WTC11 (cell line): Measurements from ENCODE around the gene GLI2. TPM values are rescaled to one million over a fixed set of nuclear protein-coding genes. Genes with fewer than 3 reads are reported as not detected.
A peak's percentile ranks its signal among the peaks of the same experiment; 100 is the strongest.

Source experiments
- ATAC-seq: fragments of 200-7000 bp; cut with Tn5 transposase; 2 replicates; pipeline ENCODE4 v1.10.0; 2021; ENCODE audit warnings: mild to moderate bottlenecking, moderate library complexity
- CTCF ChIA-PET: fragments of 300-600 bp; sonication (Branson Sonifier 250); formaldehyde crosslinking; loops from one replicate; lab custom pipeline; 2021; ENCODE audit warnings: antibody characterized with exemption; lab: Charles Lee
- POLR2A ChIA-PET: fragments of 350-600 bp; sonication (Branson Sonifier 250); formaldehyde crosslinking; loops from one replicate; lab custom pipeline; 2021; ENCODE audit warnings: antibody characterized with exemption; lab: Charles Lee
- DNase-seq: peaks from one replicate; pipeline ENCODE4 v3.0.0; 2021; ENCODE audit warnings: low spot score
- H3K27ac Mint-ChIP-seq: 2 replicates; pipeline ENCODE4 v1.8.0; 2021; ENCODE audit warnings: mixed read lengths
- H3K27me3 Mint-ChIP-seq: 2 replicates; pipeline ENCODE4 v1.8.0; 2021; ENCODE audit warnings: low read depth, mild to moderate bottlenecking, moderate library complexity, mixed read lengths
- H3K36me3 Mint-ChIP-seq: 2 replicates; pipeline ENCODE4 v1.8.0; 2021; ENCODE audit warnings: mixed read lengths
- H3K4me1 Mint-ChIP-seq: 2 replicates; pipeline ENCODE4 v1.8.0; 2022; ENCODE audit warnings: mixed read lengths
- H3K4me3 Mint-ChIP-seq: 2 replicates; pipeline ENCODE4 v1.8.0; 2021; ENCODE audit warnings: mild to moderate bottlenecking, moderate library complexity, mixed read lengths
- H3K9me3 Mint-ChIP-seq: 2 replicates; pipeline ENCODE4 v1.8.0; 2021; ENCODE audit warnings: mixed read lengths
- ATF2 ChIP-seq: sonication (generic); formaldehyde crosslinking; IDR thresholded peaks from 2 replicates; pipeline ENCODE4 v1.8.1; 2022; ENCODE audit warnings: low read depth, missing genetic modification reagents, borderline replicate concordance
- ATF3 ChIP-seq: sonication (generic); formaldehyde crosslinking; conservative IDR thresholded peaks from 2 replicates; pipeline ENCODE4 v1.8.1; 2022; ENCODE audit warnings: mild to moderate bottlenecking, missing genetic modification reagents
- CBFB ChIP-seq: sonication (generic); formaldehyde crosslinking; IDR thresholded peaks from 2 replicates; pipeline ENCODE4 v1.8.1; 2022; ENCODE audit warnings: mild to moderate bottlenecking, low read depth, missing genetic modification reagents
- E2F4 ChIP-seq: sonication (generic); formaldehyde crosslinking; IDR thresholded peaks from 2 replicates; pipeline ENCODE4 v1.8.1; 2022; ENCODE audit warnings: low read depth, mild to moderate bottlenecking, moderate library complexity, missing genetic modification reagents, borderline replicate concordance
- GRHL2 ChIP-seq: fragments of 250-450 bp; sonication (Bioruptor Pico); IDR thresholded peaks from 2 replicates; pipeline ENCODE4 v1.8.0; 2022; ENCODE audit warnings: mild to moderate bottlenecking, moderate library complexity; ENCODE audit not compliant: insufficient replicate concordance, severe bottlenecking
- GTF2I ChIP-seq: fragments of 250-450 bp; sonication (Bioruptor Pico); conservative IDR thresholded peaks from 2 replicates; pipeline ENCODE4 v1.4.0; 2021; ENCODE audit warnings: mild to moderate bottlenecking
- IRF1 ChIP-seq: sonication (generic); formaldehyde crosslinking; IDR thresholded peaks from 2 replicates; pipeline ENCODE4 v1.8.0; 2023; ENCODE audit warnings: missing genetic modification reagents
- IRF2 ChIP-seq: sonication (generic); formaldehyde crosslinking; IDR thresholded peaks from 2 replicates; pipeline ENCODE4 v1.8.0; 2022; ENCODE audit warnings: low read depth, missing genetic modification reagents, borderline replicate concordance
- MYBL2 ChIP-seq: sonication (generic); formaldehyde crosslinking; IDR thresholded peaks from 2 replicates; pipeline ENCODE4 v1.8.1; 2023; ENCODE audit warnings: mild to moderate bottlenecking, moderate library complexity, missing genetic modification reagents
- RORB ChIP-seq: fragments of 250-450 bp; sonication (Bioruptor Pico); IDR thresholded peaks from 2 replicates; pipeline ENCODE4 v1.9.0; 2021; ENCODE audit warnings: mild to moderate bottlenecking
- SMAD3 ChIP-seq: sonication (generic); formaldehyde crosslinking; IDR thresholded peaks from 2 replicates; pipeline ENCODE4 v1.8.0; 2022; ENCODE audit warnings: missing genetic modification reagents, mild to moderate bottlenecking, borderline replicate concordance
- TCF7 ChIP-seq: sonication (generic); formaldehyde crosslinking; IDR thresholded peaks from 2 replicates; pipeline ENCODE4 v1.8.0; 2022; ENCODE audit warnings: mild to moderate bottlenecking, low read depth, missing genetic modification reagents, moderate library complexity
- TEAD1 ChIP-seq: sonication (generic); formaldehyde crosslinking; IDR thresholded peaks from 2 replicates; pipeline ENCODE4 v1.8.0; 2022; ENCODE audit warnings: mild to moderate bottlenecking, missing genetic modification reagents
- TEAD4 ChIP-seq: sonication (generic); formaldehyde crosslinking; IDR thresholded peaks from 2 replicates; pipeline ENCODE4 v1.8.0; 2022; ENCODE audit warnings: mild to moderate bottlenecking, missing genetic modification reagents
- TP53 ChIP-seq: sonication (generic); formaldehyde crosslinking; IDR thresholded peaks from 2 replicates; pipeline ENCODE4 v1.8.1; 2023; ENCODE audit warnings: mild to moderate bottlenecking, missing genetic modification reagents
- USF1 ChIP-seq: sonication (generic); formaldehyde crosslinking; IDR thresholded peaks from 2 replicates; pipeline ENCODE4 v1.8.0; 2022; ENCODE audit warnings: mild to moderate bottlenecking, missing genetic modification reagents
- ZNF121 ChIP-seq: sonication (generic); formaldehyde crosslinking; IDR thresholded peaks from 2 replicates; pipeline ENCODE4 v1.8.0; 2023; ENCODE audit warnings: missing genetic modification reagents
- ZNF138 ChIP-seq: sonication (generic); formaldehyde crosslinking; conservative IDR thresholded peaks from 2 replicates; pipeline ENCODE4 v1.8.1; 2022; ENCODE audit warnings: mild to moderate bottlenecking, moderate library complexity, missing genetic modification reagents
- ZNF416 ChIP-seq: fragments of 250-450 bp; sonication (Bioruptor Pico); IDR thresholded peaks from 2 replicates; pipeline ENCODE4 v1.9.0; 2021; ENCODE audit warnings: mild to moderate bottlenecking, inconsistent platforms
- ZNF512 ChIP-seq: sonication (generic); formaldehyde crosslinking; IDR thresholded peaks from 2 replicates; pipeline ENCODE4 v1.8.1; 2022; ENCODE audit warnings: missing genetic modification reagents, borderline replicate concordance
- ZNF532 ChIP-seq: fragments of 250-450 bp; sonication (Bioruptor Pico); IDR thresholded peaks from 2 replicates; pipeline ENCODE4 v1.9.0; 2021; ENCODE audit warnings: mild to moderate bottlenecking, borderline replicate concordance
- ZSCAN18 ChIP-seq: fragments of 250-450 bp; sonication (Bioruptor Pico); IDR thresholded peaks from 2 replicates; pipeline ENCODE4 v2.1.2; 2022; ENCODE audit warnings: mild to moderate bottlenecking, moderate library complexity
- total RNA-seq: library from RNA; stranded (reverse); gene quantifications from 3 replicates; pipeline ENCODE4 v1.2.3, GENCODE V29; 2021

GLI2 gene
- total RNA-seq, 1 experiment from 2014 or later, result 60.9 TPM

- TF ChIP-seq ZNF532 (CRISPR knock-in tag), result no peak
- TF ChIP-seq ZNF121, result no peak
- TF ChIP-seq MYBL2 (CRISPR knock-in tag), result no peak
- no peak for TF ChIP-seq SMAD3
- no peak for TF ChIP-seq ATF3 (CRISPR knock-in tag)
- no peak for TF ChIP-seq ATF2 (CRISPR knock-in tag)
- no peak for TF ChIP-seq E2F4 (CRISPR knock-in tag)
- no peak for TF ChIP-seq TCF7 (CRISPR knock-in tag)
- no peak for TF ChIP-seq GTF2I
- TF ChIP-seq ZNF512 (CRISPR knock-in tag), result no peak
- TF ChIP-seq, all 79 proteins: peak for 0
Measured at GRCh38 chr2:120775194-120775593, 39.5 kb downstream of the GLI2 start (continued).

GRCh38 chr2:120775801-120776589 lies 40.3 kb downstream of the GLI2 start:
- no peak for TF ChIP-seq TEAD1
- no peak for TF ChIP-seq IRF2
- TF ChIP-seq ZSCAN18 (CRISPR knock-in tag), result no peak
- TF ChIP-seq CBFB, result no peak
- no peak for TF ChIP-seq ZNF138
- TF ChIP-seq USF1 (CRISPR knock-in tag), result no peak
- TF ChIP-seq TP53 (CRISPR knock-in tag), result no peak
- TF ChIP-seq TEAD4, result no peak
- no peak for TF ChIP-seq IRF1 (CRISPR knock-in tag)
- no peak for TF ChIP-seq GRHL2 (CRISPR knock-in tag)
- TF ChIP-seq RORB (CRISPR knock-in tag), result no peak
- TF ChIP-seq ZNF416 (CRISPR knock-in tag), result no peak
- no peaks in the 10 kb centered on the region for H3K36me3 Mint-ChIP-seq
- H3K27me3 Mint-ChIP-seq, result no peaks in the 10 kb centered on the region
- H3K27ac Mint-ChIP-seq, result peak overlapping the region; percentile 13; the same call in 1 of the 2 replicates
- ATAC-seq (no peak), DNase-seq (no peak)
- POLR2A ChIA-PET, result no interaction called here
- H3K4me3 Mint-ChIP-seq, result no peak overlapping the region
- CTCF ChIA-PET, result no interaction called here
- no peaks in the 10 kb centered on the region for H3K9me3 Mint-ChIP-seq
- peaks cover 45% of the 10 kb centered on the region for H3K4me1 Mint-ChIP-seq
